HG03571 (cell line): ENCODE data around the gene UGT1A3.
"Not testable (repeated sequence)": the region's sequence is repeated elsewhere in the genome, so short reads cannot be mapped to it uniquely, and the experiment has no call there.

Experiments
- ATAC-seq: cut with Tn5 transposase; IDR thresholded peaks from one replicate; pipeline ENCODE4 v1.9.1; 2021; ENCODE audit not compliant: unreplicated experiment

The UGT1A3 gene

GRCh38 chr2:233707940-233708644 is 20.8 kb upstream of the UGT1A3 start:
- no peak for ATAC-seq

GRCh38 chr2:233708942-233709341 is 19.9 kb upstream of the UGT1A3 start:
- ATAC-seq: no peak

- no peak for ATAC-seq
These were observed 17.4 kb upstream of the UGT1A3 start for GRCh38 chr2:233711312-233712008.

GRCh38 chr2:233712611-233713261 is 16.1 kb upstream of the UGT1A3 start, which contains the start of gene UGT1A5:
Gene UGT1A5 (plus strand): TSS chr2:233712907. CDS start chr2:233712992, 85 bp downstream.
- no peak for ATAC-seq

GRCh38 chr2:233713262-233713615 is 15.6 kb upstream of the UGT1A3 start:
- no peak for ATAC-seq

GRCh38 chr2:233714121-233714520 is 14.7 kb upstream of the UGT1A3 start:
- ATAC-seq: no peak

GRCh38 chr2:233718552-233718951 is 10.3 kb upstream of the UGT1A3 start, which contains the start of gene UGT1A4:
Gene UGT1A4 (plus strand): TSS chr2:233718736. CDS start chr2:233718821, 85 bp downstream.
- no peak for ATAC-seq

- ATAC-seq: not testable (repeated sequence)
These were observed 8.2 kb downstream of the UGT1A3 start for GRCh38 chr2:233736868-233737653.

- no peak for ATAC-seq
These were observed 12.0 kb downstream of the UGT1A3 start for GRCh38 chr2:233740870-233741269.

- ATAC-seq: no peak
These were observed 14.8 kb downstream of the UGT1A3 start for GRCh38 chr2:233743464-233744259.

GRCh38 chr2:233745073-233745755 is 16.4 kb downstream of the UGT1A3 start:
- no peak for ATAC-seq

- ATAC-seq: not testable (repeated sequence)
These were observed 17.0 kb downstream of the UGT1A3 start for GRCh38 chr2:233745838-233746237.

GRCh38 chr2:233746475-233747282 is 17.8 kb downstream of the UGT1A3 start:
- ATAC-seq: no peak

- no peak for ATAC-seq
These were observed 18.4 kb downstream of the UGT1A3 start for GRCh38 chr2:233747283-233747544.

GRCh38 chr2:233750689-233751088 is 21.8 kb downstream of the UGT1A3 start:
- not testable (repeated sequence) for ATAC-seq

GRCh38 chr2:233751212-233752009 is 22.6 kb downstream of the UGT1A3 start:
- ATAC-seq: not testable (repeated sequence)

GRCh38 chr2:233754872-233755611 is 26.2 kb downstream of the UGT1A3 start:
- no peak for ATAC-seq
